ENCODE data around the gene CPT1A. TPM values are rescaled to one million over a fixed set of nuclear protein-coding genes. Genes with fewer than 3 reads are reported as not detected.

Gene CPT1A
- total and polyA plus RNA-seq, 10 of the 15 experiments (the other 5 are each of a cell fraction or from before 2014, with no cell fraction given), result 1.1 to 17.5 (median 6.0) TPM

GRCh38 chr11:68778205-68778604 lies 63.5 kb downstream of the CPT1A start:
- in situ Hi-C loops (cut with MboI), result no loop called here
- DNase-seq (ENCODE audit: low read depth, low spot score) (no peak), ATAC-seq (no peak), FAIRE-seq (no peak)
- Histone ChIP-seq H3K27ac (ENCODE audit: control insufficient read depth, insufficient read depth) (no peak overlapping the region), H3K4me2 (ENCODE audit: control insufficient read depth, insufficient read depth) (no peak overlapping the region), H3K36me3 (ENCODE audit: control insufficient read depth in 2 of 2, insufficient read depth in 2 of 2, low read length in 1 of 2) (peaks cover 2 to 3% of the 10 kb centered on the region in 2 experiments; a peak in 2 of 4 replicates), H2AFZ (ENCODE audit: control insufficient read depth, low read depth, low read length) (no peak overlapping the region), H3K27me3 (replicated peaks in 1 of 2; ENCODE audit: control insufficient read depth in 2 of 2, insufficient read depth in 2 of 2, low read length in 1 of 2) (no peaks in the 10 kb centered on the region), H3K9ac (ENCODE audit: control insufficient read depth, insufficient read depth, low read length) (no peak overlapping the region), H3K4me1 (ENCODE audit: control insufficient read depth, insufficient read depth, low read length) (no peaks in the 10 kb centered on the region), H3K79me2 (ENCODE audit: control insufficient read depth, insufficient read depth, low read length) (no peaks in the 10 kb centered on the region), H3K9me3 (replicated peaks; ENCODE audit: control insufficient read depth, insufficient read depth, low read length) (no peaks in the 10 kb centered on the region), H3K4me3 (no peak overlapping the region), H4K20me1 (ENCODE audit: control insufficient read depth, insufficient read depth) (no peaks in the 10 kb centered on the region)
- intact Hi-C loops (cut with micrococcal nuclease; ENCODE audit: unreplicated experiment), result no loop called here
- SMC1A ChIA-PET (ENCODE audit: uncharacterized antibody, unreplicated experiment), result no interaction called here
- CTCF ChIA-PET, result no interaction called here
- RAD21 ChIA-PET (ENCODE audit: unreplicated experiment), result no interaction called here
- POLR2A ChIA-PET, result no interaction called here
- 86% methylated on average over 7 of the region's 7 CpGs for WGBS (ENCODE audit: insufficient coverage, insufficient replicate concordance, low lambda C conversion rate, missing lambda C conversion rate)
- TF ChIP-seq KLF5 (IDR thresholded peaks at IDR 0.05; ENCODE audit: partially characterized antibody), result no peak
- TF ChIP-seq PBX3 (IDR thresholded peaks at IDR 0.05; ENCODE audit: insufficient replicate concordance, low read depth, low read length), result no peak
- no peak for TF ChIP-seq SIN3A (IDR thresholded peaks at IDR 0.05; ENCODE audit: low read depth, low read length)
- no peak for TF ChIP-seq CHD2 (IDR thresholded peaks at IDR 0.05; ENCODE audit: borderline replicate concordance, low read depth, low read length)
- no peak for TF ChIP-seq TARDBP (IDR thresholded peaks at IDR 0.05; ENCODE audit: borderline replicate concordance)
- no peak for TF ChIP-seq SP1 (IDR thresholded peaks at IDR 0.05; ENCODE audit: low read depth, low read length)
- no peak for TF ChIP-seq EED (IDR thresholded peaks at IDR 0.05; ENCODE audit: low read depth)
- TF ChIP-seq E2F4 (IDR thresholded peaks at IDR 0.05; ENCODE audit: low read depth, low read length), result no peak
- BruUV-seq (replicated peaks), result no TSS peak
